Activated CD8-positive, alpha-beta memory T cell treated with anti-CD3 and anti-CD28 coated beads for 1 hour (primary cell): ENCODE measurements around the gene UCN2.

Experiments used
- DNase-seq, 2 donors: peaks; one replicate each; pipeline ENCODE4 v3.0.0-alpha.2; 2020; ENCODE audit warnings: low read depth in 1 of 2; ENCODE audit errors: extremely low read depth in 1 of 2

The UCN2 gene

GRCh38 chr3:48591886-48592518 is 28.4 kb upstream of the UCN2 start:
- DNase-seq, result no peak

DNA sequence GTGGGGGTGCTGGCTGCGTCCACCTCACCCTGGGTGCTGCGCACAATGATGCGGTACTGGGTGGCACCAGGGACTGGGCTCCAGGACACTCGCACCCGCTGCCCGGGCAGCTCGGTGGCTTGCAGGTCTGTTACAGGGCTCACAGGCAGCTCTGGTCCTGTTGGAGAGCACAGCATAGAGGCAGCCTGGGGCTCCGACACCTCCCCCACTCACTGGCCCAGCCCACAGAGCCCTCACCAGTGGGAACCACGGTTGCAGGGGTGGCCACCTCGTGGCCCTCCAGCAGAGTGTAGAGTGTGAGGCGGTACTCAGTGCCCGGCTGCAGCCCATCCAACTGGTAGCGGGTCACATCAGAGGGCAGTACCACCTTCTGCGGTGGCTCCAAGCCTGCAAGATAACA is 27.9 kb upstream of the UCN2 start:
- no peak for DNase-seq

DNA sequence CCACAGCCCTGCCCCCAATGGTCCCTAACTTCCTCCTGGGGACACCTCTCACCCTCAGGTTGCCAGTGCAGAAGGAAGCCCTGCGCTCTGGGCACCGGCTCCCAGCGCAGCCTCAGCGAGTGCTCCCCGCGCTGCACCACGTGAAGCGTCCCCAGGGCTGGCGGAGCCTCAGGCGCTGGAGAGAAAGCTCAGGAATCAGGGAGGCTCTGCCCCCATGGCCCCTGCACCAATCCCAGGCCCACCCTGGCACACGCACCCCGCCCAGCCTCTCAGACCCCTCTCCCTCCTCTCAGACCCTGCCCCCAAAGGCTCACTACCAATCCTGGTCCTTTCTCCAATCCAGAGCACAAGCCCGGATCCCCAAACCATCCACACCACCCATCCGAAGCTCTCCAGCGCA is 24.6 kb upstream of the UCN2 start:
- no peak for DNase-seq

GRCh38 chr3:48587686-48588085 is 24.1 kb upstream of the UCN2 start:
- no peak for DNase-seq

DNA sequence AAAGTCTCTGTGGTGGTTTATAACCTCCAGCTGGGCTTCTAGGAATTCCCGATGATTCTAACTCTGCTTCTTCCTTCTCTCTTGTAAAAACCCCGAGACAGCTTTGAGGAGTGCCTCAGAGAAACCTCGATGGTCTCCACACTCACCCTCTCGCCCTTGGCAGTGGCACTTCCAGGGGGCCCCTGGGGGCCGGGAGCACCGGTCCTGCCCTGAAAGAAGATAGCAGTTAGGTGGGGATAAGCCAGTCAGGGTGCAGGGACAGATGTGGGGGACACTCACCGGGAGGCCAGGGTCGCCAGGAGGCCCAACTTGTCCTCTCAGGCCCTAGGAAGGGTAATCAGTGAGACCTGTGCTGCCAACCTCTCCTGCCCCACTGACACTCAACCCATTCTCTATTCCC is 21.8 kb upstream of the UCN2 start:
- DNase-seq, result no peak

GRCh38 chr3:48584836-48585235 is 21.3 kb upstream of the UCN2 start:
- no peak for DNase-seq

GRCh38 chr3:48581621-48582481 is 18.3 kb upstream of the UCN2 start:
- no peak for DNase-seq

- no peak for DNase-seq
Measured at GRCh38 chr3:48576647-48577046, 13.1 kb upstream of the UCN2 start.

GRCh38 chr3:48575366-48575765 is 11.8 kb upstream of the UCN2 start:
- no peak for DNase-seq

GRCh38 chr3:48573973-48574585 is 10.5 kb upstream of the UCN2 start:
- DNase-seq, result no peak

DNA sequence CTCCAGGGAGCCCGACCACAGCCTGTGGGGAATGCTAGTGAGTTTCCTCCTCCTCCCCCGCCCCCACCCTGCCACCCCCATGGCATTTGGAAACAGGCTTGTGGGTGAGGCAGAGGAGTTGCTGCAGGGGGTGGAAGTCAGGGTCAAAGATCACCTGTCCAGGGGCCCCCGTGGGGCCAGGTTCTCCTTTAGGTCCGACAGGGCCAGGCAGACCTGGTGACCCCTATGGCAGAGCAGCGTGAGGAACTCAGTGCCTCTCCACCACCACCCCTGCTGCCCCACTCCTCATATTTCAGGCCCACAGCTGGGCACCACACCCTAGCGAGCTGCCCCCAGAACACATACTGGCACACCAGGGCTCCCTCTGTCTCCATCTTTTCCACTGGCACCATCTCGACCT is 8.9 kb upstream of the UCN2 start:
- no peak for DNase-seq

DNA sequence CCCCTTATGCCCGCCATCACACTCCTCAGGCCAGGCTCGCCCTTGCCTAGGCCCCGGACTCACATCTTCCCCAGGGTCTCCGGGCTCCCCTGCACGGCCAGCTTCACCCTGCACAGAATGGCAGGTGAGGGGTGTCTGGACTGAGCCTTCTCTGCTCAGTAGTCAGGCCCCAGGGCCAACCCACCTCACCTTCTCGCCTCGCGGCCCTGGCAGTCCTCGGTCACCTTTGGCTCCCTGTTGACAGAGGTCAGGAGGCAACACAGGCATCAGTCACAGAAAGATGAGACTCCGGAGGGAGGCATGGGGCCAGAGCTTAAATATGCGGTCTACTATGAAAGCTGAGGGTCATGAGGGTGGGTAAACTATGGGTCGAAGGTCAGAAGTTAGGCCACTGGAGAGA is 8.4 kb upstream of the UCN2 start:
- DNase-seq, result no peak

DNA sequence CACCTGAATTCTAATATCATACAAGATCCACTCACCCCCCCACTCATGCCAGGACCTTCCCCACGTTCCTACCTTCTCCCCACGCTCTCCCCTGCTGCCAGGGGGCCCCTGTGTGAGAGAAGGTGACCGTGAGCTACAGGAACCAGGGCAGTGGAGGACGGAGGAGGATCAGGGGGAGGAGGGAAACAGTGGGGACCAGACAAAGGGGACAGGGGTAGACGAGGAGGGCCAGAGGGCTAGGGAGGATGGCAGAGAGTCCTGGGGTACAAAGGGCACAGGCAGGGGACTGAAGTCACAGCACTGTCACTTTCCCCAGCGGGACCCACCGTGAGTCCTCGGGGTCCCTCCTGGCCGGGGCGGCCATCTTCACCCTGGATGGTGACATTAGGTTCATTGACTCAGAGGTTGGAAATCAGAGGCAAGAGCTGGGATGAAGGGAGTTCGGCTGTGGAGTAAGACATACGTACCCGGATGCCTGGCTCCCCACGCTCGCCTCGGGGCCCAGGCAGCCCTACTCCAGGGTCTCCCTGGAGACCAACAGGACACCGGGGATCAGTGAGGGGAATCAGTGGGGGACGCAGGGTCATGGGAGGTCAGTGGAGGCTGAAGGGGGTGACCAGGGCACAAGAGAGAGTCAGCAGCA is 6.3 kb upstream of the UCN2 start:
- DNase-seq, result no peak

DNA sequence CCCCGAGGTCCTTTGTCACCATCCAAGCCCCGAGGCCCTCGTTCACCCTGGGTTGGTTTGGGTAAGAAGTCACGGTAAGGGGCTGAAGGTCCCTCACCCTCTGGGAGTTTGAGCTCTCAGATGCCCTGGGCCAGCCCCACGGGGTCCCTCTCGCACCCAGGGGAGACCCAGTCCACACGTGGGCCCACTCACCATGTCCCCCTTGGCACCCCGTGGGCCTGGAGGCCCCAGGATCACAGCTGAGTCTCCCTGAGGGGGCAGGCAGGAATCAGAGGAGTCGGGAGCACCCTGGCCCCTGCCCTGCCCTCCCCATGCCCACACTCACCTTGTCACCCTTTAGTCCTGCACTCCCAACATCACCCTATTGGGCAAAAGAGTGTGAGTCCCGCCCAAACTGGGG is 5.8 kb upstream of the UCN2 start:
- DNase-seq, result no peak

DNA sequence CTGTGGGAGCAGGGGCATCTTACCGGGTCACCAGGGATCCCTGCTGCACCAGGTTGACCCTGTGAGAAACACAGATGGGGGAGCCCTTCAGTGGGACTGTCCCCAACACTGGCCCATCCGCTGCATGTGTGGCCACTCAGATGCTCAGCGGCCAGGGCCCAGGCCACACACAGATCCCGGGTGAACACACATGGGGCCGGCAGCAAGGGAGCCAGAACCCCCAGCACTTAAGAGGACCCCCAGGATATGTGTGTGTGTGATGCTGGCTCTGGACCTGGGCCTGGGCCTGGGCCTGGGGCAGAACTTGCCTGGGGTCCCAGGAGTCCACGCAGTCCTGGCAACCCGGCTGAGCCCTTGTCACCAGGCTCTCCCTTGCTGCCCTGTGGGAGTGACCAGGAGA is 4.9 kb upstream of the UCN2 start:
- no peak for DNase-seq

DNA sequence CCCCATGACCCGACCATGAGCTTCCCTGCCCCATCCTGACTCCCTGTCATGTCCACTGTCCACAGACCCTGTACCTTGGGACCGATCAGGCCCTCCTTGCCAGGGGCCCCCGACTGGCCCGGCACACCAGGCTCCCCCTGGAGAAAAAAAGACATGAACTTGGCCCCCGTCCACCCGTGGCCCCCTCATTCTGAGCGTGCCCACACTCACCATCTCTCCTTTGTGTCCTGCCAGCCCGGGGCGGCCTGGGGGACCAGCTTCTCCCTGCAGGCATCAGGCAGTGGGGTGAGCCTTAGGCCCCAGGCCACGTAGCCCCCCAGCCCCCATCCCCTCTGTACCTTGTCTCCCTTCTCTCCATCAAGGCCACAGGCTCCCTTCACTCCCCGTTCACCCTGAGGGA is 3.9 kb upstream of the UCN2 start:
- DNase-seq, result no peak

- no peak for DNase-seq
Measured at GRCh38 chr3:48567090-48567489, 3.5 kb upstream of the UCN2 start.

- no peak for DNase-seq
Measured at GRCh38 chr3:48566401-48566760, 2.8 kb upstream of the UCN2 start.

DNA sequence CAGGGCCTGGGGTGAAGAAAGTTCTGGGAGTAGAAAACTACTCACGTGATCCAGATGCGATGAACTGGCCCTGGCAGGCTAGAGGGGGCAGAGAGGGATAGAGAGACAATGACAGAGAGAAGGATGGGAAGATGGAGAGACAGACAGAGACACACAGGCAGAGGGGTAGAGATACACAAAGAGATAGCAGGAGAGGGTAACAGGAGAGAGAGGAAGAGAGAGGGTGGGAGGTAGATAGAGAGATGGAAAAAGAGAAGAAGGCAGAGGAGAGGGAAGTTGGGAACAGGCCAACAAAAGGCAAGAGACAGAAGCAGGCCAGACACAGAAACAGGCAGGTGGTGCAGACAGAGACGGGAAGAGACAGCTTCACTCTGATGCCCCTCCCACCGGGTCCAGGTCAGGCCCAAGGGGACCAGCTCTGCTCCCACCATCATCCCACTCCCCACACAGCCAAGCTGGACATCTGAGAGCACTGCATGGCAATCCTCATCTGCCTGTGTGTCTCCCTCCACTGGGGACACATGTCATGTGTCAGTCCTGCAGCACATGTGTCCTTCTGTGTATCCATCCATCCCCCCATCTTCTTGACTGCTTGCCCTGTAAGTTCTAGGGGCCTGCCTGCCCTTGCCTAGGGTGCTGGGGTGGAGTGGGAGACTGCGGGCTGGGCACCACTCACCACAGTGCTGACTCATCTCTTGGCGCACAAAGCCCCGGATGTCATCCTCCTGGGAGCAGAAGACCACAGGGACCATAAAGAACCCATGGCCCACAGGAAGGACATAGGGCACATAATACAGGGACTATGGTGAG is 2.2 kb upstream of the UCN2 start:
- no peak for DNase-seq

DNA sequence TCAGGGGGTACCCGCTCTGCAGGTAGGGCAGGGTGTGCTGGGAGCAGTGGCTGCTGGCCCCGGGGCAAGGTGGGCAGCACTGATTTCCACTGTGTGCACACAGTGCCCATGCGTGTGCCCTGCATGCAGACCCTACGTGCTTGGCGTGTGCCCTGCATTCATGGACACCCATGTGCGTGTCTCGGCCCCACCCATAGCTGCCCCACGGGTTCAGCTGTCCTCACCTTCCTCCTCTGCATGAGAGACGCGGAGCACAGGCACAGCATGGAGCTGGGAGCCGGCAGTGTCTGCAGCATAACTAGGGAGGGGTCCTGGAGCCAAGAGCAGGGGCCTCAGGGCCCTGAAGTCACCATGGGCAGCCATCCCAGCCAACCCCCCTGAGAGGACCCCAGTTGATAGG is 1.6 kb upstream of the UCN2 start:
- no peak for DNase-seq

- no peak for DNase-seq
Measured at GRCh38 chr3:48564667-48565066, 1.1 kb upstream of the UCN2 start.
